ENCODE results near the gene LCOR.

The LCOR gene

GRCh38 chr10:96949039-96949683, 117.1 kb downstream of the LCOR start:
- no peak for TF ChIP-seq CTCF (conservative IDR thresholded peaks at IDR 0.05; ENCODE audit: low read depth)
- no peak overlapping the region for H3K27ac ChIP-seq
- CTCF ChIA-PET: no interaction called here
- no peak for DNase-seq (ENCODE audit: low spot score)
- POLR2A ChIA-PET (ENCODE audit: low non-redundant PET): no interaction called here

- CTCF ChIA-PET: interaction anchor here (1.0 kb wide), 1 partner anchor 312 kb away, joined by 3 read pairs; no protein-coding TSS in a partner anchor
- DNase-seq (ENCODE audit: low spot score): no peak
- no peak for TF ChIP-seq CTCF (conservative IDR thresholded peaks at IDR 0.05; ENCODE audit: low read depth)
- H3K27ac ChIP-seq: no peak overlapping the region
- POLR2A ChIA-PET (ENCODE audit: low non-redundant PET): no interaction called here
These were observed 119.9 kb downstream of the LCOR start for GRCh38 chr10:96951954-96952353.

- no peak for TF ChIP-seq CTCF (conservative IDR thresholded peaks at IDR 0.05; ENCODE audit: low read depth)
- DNase-seq (ENCODE audit: low spot score): no peak
- H3K27ac ChIP-seq: no peak overlapping the region
- POLR2A ChIA-PET (ENCODE audit: low non-redundant PET): no interaction called here
- CTCF ChIA-PET: interaction anchor here (0.5 kb wide), 1 partner anchor 370 kb away, joined by 5 read pairs; no protein-coding TSS in a partner anchor
These were observed 123.7 kb downstream of the LCOR start for GRCh38 chr10:96955794-96956193.

GRCh38 chr10:96958071-96958470, 126.0 kb downstream of the LCOR start:
- no peak overlapping the region for H3K27ac ChIP-seq
- DNase-seq (ENCODE audit: low spot score): no peak
- POLR2A ChIA-PET (ENCODE audit: low non-redundant PET): no interaction called here
- CTCF ChIA-PET: no interaction called here
- no peak for TF ChIP-seq CTCF (conservative IDR thresholded peaks at IDR 0.05; ENCODE audit: low read depth)

GRCh38 chr10:96959733-96960132, 127.6 kb downstream of the LCOR start:
- DNase-seq (ENCODE audit: low spot score): no peak
- H3K27ac ChIP-seq: no peak overlapping the region
- POLR2A ChIA-PET (ENCODE audit: low non-redundant PET): no interaction called here
- CTCF ChIA-PET: no interaction called here
- no peak for TF ChIP-seq CTCF (conservative IDR thresholded peaks at IDR 0.05; ENCODE audit: low read depth)

GRCh38 chr10:96960872-96961271, 128.8 kb downstream of the LCOR start:
- ChIA-PET POLR2A (ENCODE audit: low non-redundant PET) (no interaction called here), CTCF (interaction anchor here (0.7 to 0.9 kb wide), 2 partner anchors 112 to 504 kb away, joined by 3 to 5 read pairs; no protein-coding TSS in a partner anchor)
- DNase-seq (ENCODE audit: low spot score): no peak
- TF ChIP-seq CTCF (conservative IDR thresholded peaks at IDR 0.05; ENCODE audit: low read depth): no peak
- no peak overlapping the region for H3K27ac ChIP-seq
